PC-9 (cell line): ENCODE data around the gene TYK2. TPM values are rescaled to one million over a fixed set of nuclear protein-coding genes. Genes with fewer than 3 reads are reported as not detected.
A peak's percentile ranks its signal among the peaks of the same experiment; 100 is the strongest.

Experiments
- BruUV-seq: library from RNA; stranded (reverse); fragments of 400-500 nt; replicated peaks from 2 replicates; lab custom pipeline; 2021; lab: Mats Ljungman, UMichigan
- CTCF ChIA-PET: fragments of 300-600 bp; sonication (Branson Sonifier 250); formaldehyde crosslinking; loops from one replicate; lab custom pipeline; 2022; ENCODE audit warnings: antibody characterized with exemption; lab: Charles Lee
- POLR2A ChIA-PET: fragments of 300-600 bp; sonication (Branson Sonifier 250); formaldehyde crosslinking; loops from one replicate; lab custom pipeline; 2022; ENCODE audit warnings: antibody characterized with exemption; ENCODE audit not compliant: unreplicated experiment; lab: Charles Lee
- DNase-seq, 2 experiments: peaks; one replicate each; pipeline versions ENCODE4 v3.0.0 to v3.0.0-alpha.2; 2015 to 2022; ENCODE audit warnings: mixed read lengths in 1 of 2
- H2AFZ ChIP-seq: fragments of 200-600 bp; sonication (generic); 2 replicates; pipeline ENCODE4 v1.8.1; 2017; ENCODE audit warnings: antibody characterized with exemption
- H3F3A ChIP-seq: fragments of 200-600 bp; sonication (generic); 2 replicates; pipeline ENCODE4 v1.8.1; 2017; ENCODE audit warnings: antibody characterized with exemption, mild to moderate bottlenecking, low read depth; ENCODE audit not compliant: insufficient read depth
- H3K27ac ChIP-seq: fragments of 200-600 bp; sonication (generic); 2 replicates; pipeline ENCODE4 v1.6.1; 2016; ENCODE audit warnings: mixed run types
- H3K27me3 ChIP-seq: fragments of 200-600 bp; sonication (generic); 2 replicates; pipeline ENCODE4 v1.6.1; 2016; ENCODE audit warnings: low read depth, mixed run types; ENCODE audit not compliant: insufficient read depth
- H3K36me3 ChIP-seq: fragments of 200-600 bp; sonication (generic); 2 replicates; pipeline ENCODE4 v1.6.1; 2016; ENCODE audit warnings: low read depth, mixed run types
- H3K4me1 ChIP-seq: fragments of 200-600 bp; sonication (generic); replicated peaks from 2 replicates; pipeline ENCODE4 v1.6.1; 2016; ENCODE audit warnings: mixed run types; ENCODE audit not compliant: insufficient read depth
- H3K4me2 ChIP-seq: fragments of 200-600 bp; sonication (generic); 2 replicates; pipeline ENCODE4 v1.6.1; 2017; ENCODE audit warnings: mixed run types
- H3K4me3 ChIP-seq: fragments of 200-600 bp; sonication (generic); 2 replicates; pipeline ENCODE4 v1.6.1; 2016; ENCODE audit warnings: mixed run types
- H3K79me2 ChIP-seq: fragments of 200-600 bp; sonication (generic); 2 replicates; pipeline ENCODE4 v1.6.1; 2017; ENCODE audit warnings: low read depth, mixed run types
- H3K9me2 ChIP-seq: fragments of 200-600 bp; sonication (generic); 2 replicates; pipeline ENCODE4 v1.8.1; 2017; ENCODE audit warnings: mild to moderate bottlenecking; ENCODE audit not compliant: insufficient read depth
- H3K9me3 ChIP-seq: fragments of 200-600 bp; sonication (generic); 2 replicates; pipeline ENCODE4 v1.8.1; 2016; ENCODE audit warnings: low read depth; ENCODE audit not compliant: insufficient read depth
- H4K20me1 ChIP-seq: fragments of 200-600 bp; sonication (generic); 2 replicates; pipeline ENCODE4 v1.8.1; 2017; ENCODE audit not compliant: insufficient read depth
- CTCF ChIP-seq: fragments of 200-600 bp; sonication (generic); conservative IDR thresholded peaks from 2 replicates; pipeline ENCODE4 v1.6.1; 2017; ENCODE audit warnings: mixed run types, antibody characterized with exemption, mild to moderate bottlenecking, moderate library complexity
- EZH2 ChIP-seq: fragments of 200-600 bp; sonication (generic); IDR thresholded peaks from 2 replicates; pipeline ENCODE4 v1.8.0; 2017; ENCODE audit warnings: antibody characterized with exemption, low read depth
- intact Hi-C: fragments of 100-400 bp; cut with micrococcal nuclease; formaldehyde crosslinking; loops from one replicate; pipeline ENCODE4 v1.10.0; 2022; ENCODE audit not compliant: unreplicated experiment
- total RNA-seq: library from RNA; stranded (reverse); gene quantifications from 2 replicates; pipeline ENCODE4 v1.2.3, GENCODE V29; 2021

TYK2 gene
- total RNA-seq, 1 experiment from 2014 or later: 102 TPM

GRCh38 chr19:10421240-10422045, 41.1 kb upstream of the TYK2 start:
- H3K27me3 ChIP-seq: peaks cover 64% of the 10 kb centered on the region
- no peak for DNase-seq
- peaks cover 25% of the 10 kb centered on the region; the same call in 1 of the 2 replicates for H3K4me1 ChIP-seq
- no TSS peak for BruUV-seq
- H3K4me2 ChIP-seq: no peak overlapping the region
- POLR2A ChIA-PET: no interaction called here
- H3K27ac ChIP-seq: no peak overlapping the region
- no peaks in the 10 kb centered on the region for H3K9me3 ChIP-seq
- H2AFZ ChIP-seq: no peak overlapping the region
- no peaks in the 10 kb centered on the region for H3K36me3 ChIP-seq
- TF ChIP-seq EZH2 (no peak), CTCF (peak; percentile 10; the same call in 1 of the 2 replicates)
- no peaks in the 10 kb centered on the region for H3K79me2 ChIP-seq
- H4K20me1 ChIP-seq: no peaks in the 10 kb centered on the region
- H3K4me3 ChIP-seq: no peak overlapping the region
- intact Hi-C loops: loop anchor here (5.0 kb wide), 1 partner anchor 146 kb away; the partner anchor contains the start of genes CDKN2D and KRI1
- H3K9me2 ChIP-seq: no peaks in the 10 kb centered on the region
- peaks cover 48% of the 10 kb centered on the region for H3F3A ChIP-seq
- CTCF ChIA-PET: interaction anchor here (0.5 kb wide), 1 partner anchor 164 kb away, joined by 4 read pairs; no protein-coding TSS in a partner anchor

- H4K20me1 ChIP-seq: no peaks in the 10 kb centered on the region
- peak within 1 kb of the TSS; percentile 53; the same call in 1 of the 2 replicates for H3K4me3 ChIP-seq
- no peaks in the 10 kb centered on the region for H3K79me2 ChIP-seq
- TF ChIP-seq EZH2 (peak; percentile 96), CTCF (peak; percentile 49; the same call in 1 of the 2 replicates)
- POLR2A ChIA-PET: no interaction called here
- H3K36me3 ChIP-seq: no peaks in the 10 kb centered on the region
- CTCF ChIA-PET: interaction anchor here (0.5 kb wide), 1 partner anchor 164 kb away, joined by 4 read pairs; no protein-coding TSS in a partner anchor
- no peaks in the 10 kb centered on the region for H3K9me2 ChIP-seq
- H3K4me2 ChIP-seq: peak within 1 kb of the TSS; percentile 76
- intact Hi-C loops: loop anchor here (5.0 kb wide), 1 partner anchor 147 kb away; the partner anchor contains the start of genes CDKN2D and KRI1
- no peak within 1 kb of the TSS for H3K27ac ChIP-seq
- peaks cover 48% of the 10 kb centered on the region for H3F3A ChIP-seq
- H3K9me3 ChIP-seq: no peaks in the 10 kb centered on the region
- no peak for DNase-seq
- peaks cover 64% of the 10 kb centered on the region for H3K27me3 ChIP-seq
- H3K4me1 ChIP-seq: peaks cover 29% of the 10 kb centered on the region; the same call in 1 of the 2 replicates
- H2AFZ ChIP-seq: peak within 1 kb of the TSS; percentile 58; the same call in 1 of the 2 replicates
- BruUV-seq: no TSS peak
Observed at GRCh38 chr19:10420444-10421239, 40.3 kb upstream of the TYK2 start, which contains the start of gene PDE4A. PDE4A (plus strand) TSS chr19:10420538; CDS start chr19:10420765, 227 bp downstream.
